ENCODE data around the gene APPBP2. TPM values are rescaled to one million over a fixed set of nuclear protein-coding genes. Genes with fewer than 3 reads are reported as not detected.

The APPBP2 gene
- polyA plus RNA-seq, 1 of the 3 experiments (the other 2 are of a cell fraction): 7.6 TPM

DNA sequence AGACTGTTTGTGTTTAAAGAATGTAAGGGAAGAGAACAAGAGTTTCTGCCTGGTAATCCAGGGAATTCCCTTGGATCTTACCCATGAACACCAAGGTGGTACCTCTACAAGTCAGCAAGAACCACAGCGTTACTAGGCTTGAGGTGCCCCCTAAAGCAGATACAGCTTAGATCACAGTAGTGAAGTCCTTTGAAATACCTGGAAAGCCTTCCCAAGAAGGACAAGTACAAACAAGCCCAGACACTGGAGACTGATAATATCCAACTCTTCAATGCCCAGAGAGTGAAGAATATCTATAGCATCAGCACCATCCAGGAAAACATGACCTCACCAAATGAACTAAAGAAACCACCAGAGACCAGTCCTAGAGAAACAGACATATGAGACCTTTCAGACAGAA lies 3.8 kb upstream of the APPBP2 start:
- Histone ChIP-seq H3K9ac (no peak overlapping the region), H3K27ac (ENCODE audit: low read depth in 2 of 2, low read length in 1 of 2) (no peak overlapping the region), H3K27me3 (ENCODE audit: insufficient read depth) (no peaks in the 10 kb centered on the region), H3K4me2 (no peak overlapping the region), H3K9me3 (no peaks in the 10 kb centered on the region), H4K20me1 (ENCODE audit: insufficient read depth) (peaks cover 1% of the 10 kb centered on the region; the same call in 1 of the 2 replicates), H3K4me3 (ENCODE audit: low read depth in 2 of 2, low read length in 1 of 2) (no peak overlapping the region), H3F3A (replicated peaks; ENCODE audit: insufficient read depth) (no peaks in the 10 kb centered on the region), H3K36me3 (replicated peaks in 1 of 2; ENCODE audit: control insufficient read depth in 1 of 2, insufficient read depth in 2 of 2, low read length in 1 of 2) (peaks cover 0 to 5% of the 10 kb centered on the region in 2 experiments), H3K9me2 (no peaks in the 10 kb centered on the region), H3K79me2 (ENCODE audit: insufficient read depth) (peaks cover 31% of the 10 kb centered on the region), H3K4me1 (ENCODE audit: control insufficient read depth in 1 of 2, insufficient read depth in 2 of 2, low read depth in 1 of 2, low read length in 1 of 2) (peaks cover 0 to 4% of the 10 kb centered on the region in 2 experiments; a peak in 1 of 4 replicates), H2AFZ (ENCODE audit: low read depth) (no peak overlapping the region)
- no peak for DNase-seq
- TF ChIP-seq JUND (IDR thresholded peaks at IDR 0.05): no peak
- TF ChIP-seq, protein P1, sequence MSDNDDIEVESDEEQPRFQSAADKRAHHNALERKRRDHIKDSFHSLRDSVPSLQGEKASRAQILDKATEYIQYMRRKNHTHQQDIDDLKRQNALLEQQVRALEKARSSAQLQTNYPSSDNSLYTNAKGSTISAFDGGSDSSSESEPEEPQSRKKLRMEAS (IDR thresholded peaks at IDR 0.05; ENCODE audit: low read depth): no peak
- TF ChIP-seq GABPA (IDR thresholded peaks at IDR 0.05; ENCODE audit: low read depth): no peak
- no peak for TF ChIP-seq YY1 (IDR thresholded peaks at IDR 0.05; ENCODE audit: low read depth)
- CTCF ChIA-PET: interaction anchor here (1.2 to 2.1 kb wide), 2 partner anchors 39 to 109 kb away, joined by 4 to 9 read pairs; no protein-coding TSS in a partner anchor
- POLR2A ChIA-PET: no interaction called here
- 100% methylated on average over 1 of the region's 1 CpG for WGBS (ENCODE audit: low lambda C conversion rate)

DNA sequence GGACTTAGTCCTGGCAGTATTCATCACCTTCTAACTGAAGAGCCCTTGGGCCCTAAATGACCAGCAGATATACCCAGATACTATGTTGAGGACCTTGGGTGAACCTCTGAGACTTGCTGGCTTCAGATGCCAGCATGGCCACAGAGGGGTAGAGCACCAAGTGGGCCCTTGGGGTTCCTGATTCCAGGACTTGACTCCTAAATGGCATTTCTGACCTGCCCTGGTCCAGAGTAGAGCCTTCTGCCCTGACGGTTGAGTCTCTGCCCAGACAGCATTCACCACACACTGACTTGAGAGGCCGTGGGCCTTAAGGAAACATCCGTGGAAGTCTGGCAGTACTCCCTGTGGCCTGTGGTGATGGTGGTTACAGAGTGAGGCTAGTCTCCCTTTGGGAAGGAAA lies 2.8 kb upstream of the APPBP2 start:
- no peak for DNase-seq
- peaks cover 11% of the 10 kb centered on the region for H4K20me1 ChIP-seq (ENCODE audit: insufficient read depth)
- no peaks in the 10 kb centered on the region for H3K9me2 ChIP-seq
- H3K4me2 ChIP-seq: no peak overlapping the region
- ChIA-PET CTCF (no interaction called here), POLR2A (no interaction called here)
- no peak overlapping the region for H3K9ac ChIP-seq
- no peak overlapping the region for H3K27ac ChIP-seq (ENCODE audit: low read depth in 2 of 2, low read length in 1 of 2)
- TF ChIP-seq, protein P2, sequence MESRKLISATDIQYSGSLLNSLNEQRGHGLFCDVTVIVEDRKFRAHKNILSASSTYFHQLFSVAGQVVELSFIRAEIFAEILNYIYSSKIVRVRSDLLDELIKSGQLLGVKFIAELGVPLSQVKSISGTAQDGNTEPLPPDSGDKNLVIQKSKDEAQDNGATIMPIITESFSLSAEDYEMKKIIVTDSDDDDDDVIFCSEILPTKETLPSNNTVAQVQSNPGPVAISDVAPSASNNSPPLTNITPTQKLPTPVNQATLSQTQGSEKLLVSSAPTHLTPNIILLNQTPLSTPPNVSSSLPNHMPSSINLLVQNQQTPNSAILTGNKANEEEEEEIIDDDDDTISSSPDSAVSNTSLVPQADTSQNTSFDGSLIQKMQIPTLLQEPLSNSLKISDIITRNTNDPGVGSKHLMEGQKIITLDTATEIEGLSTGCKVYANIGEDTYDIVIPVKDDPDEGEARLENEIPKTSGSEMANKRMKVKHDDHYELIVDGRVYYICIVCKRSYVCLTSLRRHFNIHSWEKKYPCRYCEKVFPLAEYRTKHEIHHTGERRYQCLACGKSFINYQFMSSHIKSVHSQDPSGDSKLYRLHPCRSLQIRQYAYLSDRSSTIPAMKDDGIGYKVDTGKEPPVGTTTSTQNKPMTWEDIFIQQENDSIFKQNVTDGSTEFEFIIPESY (IDR thresholded peaks at IDR 0.05; ENCODE audit: borderline replicate concordance, low read depth): no peak
- TF ChIP-seq, protein P3, sequence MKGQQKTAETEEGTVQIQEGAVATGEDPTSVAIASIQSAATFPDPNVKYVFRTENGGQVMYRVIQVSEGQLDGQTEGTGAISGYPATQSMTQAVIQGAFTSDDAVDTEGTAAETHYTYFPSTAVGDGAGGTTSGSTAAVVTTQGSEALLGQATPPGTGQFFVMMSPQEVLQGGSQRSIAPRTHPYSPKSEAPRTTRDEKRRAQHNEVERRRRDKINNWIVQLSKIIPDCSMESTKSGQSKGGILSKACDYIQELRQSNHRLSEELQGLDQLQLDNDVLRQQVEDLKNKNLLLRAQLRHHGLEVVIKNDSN (IDR thresholded peaks at IDR 0.05; ENCODE audit: borderline replicate concordance, low read depth): no peak
- TF ChIP-seq MXI1 (IDR thresholded peaks at IDR 0.05; ENCODE audit: low read depth, low read length): no peak
- TF ChIP-seq, protein P4, sequence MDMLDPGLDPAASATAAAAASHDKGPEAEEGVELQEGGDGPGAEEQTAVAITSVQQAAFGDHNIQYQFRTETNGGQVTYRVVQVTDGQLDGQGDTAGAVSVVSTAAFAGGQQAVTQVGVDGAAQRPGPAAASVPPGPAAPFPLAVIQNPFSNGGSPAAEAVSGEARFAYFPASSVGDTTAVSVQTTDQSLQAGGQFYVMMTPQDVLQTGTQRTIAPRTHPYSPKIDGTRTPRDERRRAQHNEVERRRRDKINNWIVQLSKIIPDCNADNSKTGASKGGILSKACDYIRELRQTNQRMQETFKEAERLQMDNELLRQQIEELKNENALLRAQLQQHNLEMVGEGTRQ (IDR thresholded peaks at IDR 0.05; ENCODE audit: borderline replicate concordance, low read depth, low read length): no peak
- no peaks in the 10 kb centered on the region for H3K9me3 ChIP-seq
- peaks cover 41% of the 10 kb centered on the region for H3K79me2 ChIP-seq (ENCODE audit: insufficient read depth)
- H3K4me3 ChIP-seq (ENCODE audit: low read depth in 2 of 2, low read length in 1 of 2): no peak overlapping the region
- peaks cover 0 to 9% of the 10 kb centered on the region in 2 experiments; a peak in 1 of 4 replicates for H3K4me1 ChIP-seq (ENCODE audit: control insufficient read depth in 1 of 2, insufficient read depth in 2 of 2, low read depth in 1 of 2, low read length in 1 of 2)
- peaks cover 0 to 5% of the 10 kb centered on the region in 2 experiments for H3K36me3 ChIP-seq (replicated peaks in 1 of 2; ENCODE audit: control insufficient read depth in 1 of 2, insufficient read depth in 2 of 2, low read length in 1 of 2)
- no peak overlapping the region for H2AFZ ChIP-seq (ENCODE audit: low read depth)
- H3K27me3 ChIP-seq (ENCODE audit: insufficient read depth): no peaks in the 10 kb centered on the region
- WGBS (ENCODE audit: low lambda C conversion rate): 89% methylated on average over 1 of the region's 3 CpGs
- H3F3A ChIP-seq (replicated peaks; ENCODE audit: insufficient read depth): no peaks in the 10 kb centered on the region
